CD4-positive, alpha-beta memory T cell (primary cell): ENCODE data around the gene GOLM1. TPM values are rescaled to one million over a fixed set of nuclear protein-coding genes. Genes with fewer than 3 reads are reported as not detected.

Experiments used
- CTCF ChIA-PET: fragments of 350-600 bp; sonication (Branson Sonifier 250); formaldehyde crosslinking; loops from one replicate; lab custom pipeline; 2021; ENCODE audit warnings: inconsistent platforms; ENCODE audit not compliant: partially characterized antibody; lab: Charles Lee
- POLR2A ChIA-PET: fragments of 350-600 bp; sonication (Branson Sonifier 250); formaldehyde crosslinking; loops from one replicate; lab custom pipeline; 2021; ENCODE audit not compliant: partially characterized antibody; lab: Charles Lee
- DNase-seq, 5 donors: peaks; one replicate each; pipeline versions ENCODE4 v3.0.0 to v3.0.0-alpha.2; 2020 to 2022; ENCODE audit warnings: mixed read lengths in 1 of 5
- H3K27ac ChIP-seq: one replicate; pipeline ENCODE4 v1.7.0; 2013; ENCODE audit warnings: low read depth, low read length
- H3K27me3 ChIP-seq: 2 replicates; pipeline ENCODE4 v1.7.0; 2013; ENCODE audit warnings: mild to moderate bottlenecking, low read length, moderate library complexity; ENCODE audit not compliant: insufficient read depth
- H3K36me3 ChIP-seq: 2 replicates; pipeline ENCODE4 v1.7.0; 2013; ENCODE audit warnings: mild to moderate bottlenecking, low read length, moderate library complexity; ENCODE audit not compliant: insufficient read depth
- H3K4me1 ChIP-seq: 2 replicates; pipeline ENCODE4 v1.7.0; 2013; ENCODE audit warnings: mild to moderate bottlenecking, low read length, moderate library complexity; ENCODE audit not compliant: insufficient read depth
- H3K4me3 ChIP-seq, 2 donors: one replicate each; pipeline ENCODE4 v1.7.0; 2013; ENCODE audit warnings: low read length in 2 of 2, mild to moderate bottlenecking in 1 of 2
- H3K9me3 ChIP-seq, 2 donors: one replicate each; pipeline ENCODE4 v1.7.0; 2013; ENCODE audit warnings: low read length in 2 of 2, control low read depth in 1 of 2; ENCODE audit not compliant: control insufficient read depth in 1 of 2
- H3K27ac Mint-ChIP-seq, 7 donors: one replicate each; pipeline ENCODE4 v1.8.0; 2020 to 2021; ENCODE audit warnings: mixed read lengths in 7 of 7, mild to moderate bottlenecking in 6 of 7, inconsistent platforms in 3 of 7, moderate library complexity in 3 of 7
- H3K27me3 Mint-ChIP-seq, 2 donors: one replicate each; pipeline ENCODE4 v1.8.0; 2020 to 2021; ENCODE audit warnings: mixed read lengths in 2 of 2
- H3K36me3 Mint-ChIP-seq, 2 donors: one replicate each; pipeline ENCODE4 v1.8.0; 2020 to 2021; ENCODE audit warnings: mixed read lengths in 2 of 2, inconsistent platforms in 1 of 2, mild to moderate bottlenecking in 1 of 2
- H3K4me1 Mint-ChIP-seq, 4 donors: one replicate each; pipeline ENCODE4 v1.8.0; 2020 to 2021; ENCODE audit warnings: mixed read lengths in 4 of 4, mild to moderate bottlenecking in 1 of 4
- H3K4me3 Mint-ChIP-seq, 8 donors: one replicate each; pipeline ENCODE4 v1.8.0; 2020 to 2021; ENCODE audit warnings: mixed read lengths in 8 of 8, mild to moderate bottlenecking in 7 of 8, moderate library complexity in 6 of 8, inconsistent platforms in 3 of 8
- H3K9me3 Mint-ChIP-seq, 8 donors: one replicate each; pipeline ENCODE4 v1.8.0; 2020 to 2021; ENCODE audit warnings: mixed read lengths in 8 of 8, mild to moderate bottlenecking in 5 of 8, inconsistent platforms in 3 of 8, moderate library complexity in 1 of 8
- intact Hi-C: fragments of 100-400 bp; cut with micrococcal nuclease; formaldehyde crosslinking; loops from one replicate; pipeline ENCODE4 v1.15.1; 2023
- polyA plus RNA-seq, 2 donors: library from polyadenylated mRNA; unstranded; fragments of 300-500 nt; fragmentation: Illumina TruSeq; gene quantifications; one replicate each; pipeline ENCODE4 v1.2.3, GENCODE V29; 2021
- total RNA-seq, 2 experiments: library from RNA; stranded (reverse); gene quantifications; one replicate each; pipeline ENCODE4 v1.2.3, GENCODE V29; 2021

Gene GOLM1
- total and polyA plus RNA-seq, 4 experiments from 2014 or later, result 0.54 to 1.00 TPM; not detected in 2

- Histone ChIP-seq H3K9me3 (no peaks in the 10 kb centered on the region), H3K36me3 (no peaks in the 10 kb centered on the region), H3K4me1 (no peaks in the 10 kb centered on the region), H3K4me3 (no peak overlapping the region), H3K27ac (no peak overlapping the region), H3K27me3 (no peaks in the 10 kb centered on the region)
- peaks cover 0 to 1% (median 0%) of the 10 kb centered on the region in 4 donors for H3K4me1 Mint-ChIP-seq
- no peak overlapping the region for H3K27ac Mint-ChIP-seq
- peaks cover 5 to 6% of the 10 kb centered on the region in 2 donors for H3K27me3 Mint-ChIP-seq
- intact Hi-C loops, result no loop called here
- ChIA-PET CTCF (no interaction called here), POLR2A (no interaction called here)
- DNase-seq, result no peak
- H3K9me3 Mint-ChIP-seq, result peaks cover 0 to 2% (median 0%) of the 10 kb centered on the region in 8 donors
- no peaks in the 10 kb centered on the region for H3K36me3 Mint-ChIP-seq
- no peak overlapping the region for H3K4me3 Mint-ChIP-seq
Observed at GRCh38 chr9:86069206-86069869, 30.0 kb downstream of the GOLM1 start.

GRCh38 chr9:86064220-86064619 is 35.1 kb downstream of the GOLM1 start:
- H3K4me1 Mint-ChIP-seq, result peaks cover 0 to 4% (median 1%) of the 10 kb centered on the region in 4 donors
- Histone ChIP-seq H3K4me1 (no peaks in the 10 kb centered on the region), H3K27ac (no peak overlapping the region), H3K27me3 (no peaks in the 10 kb centered on the region), H3K36me3 (no peaks in the 10 kb centered on the region), H3K4me3 (no peak overlapping the region), H3K9me3 (no peaks in the 10 kb centered on the region)
- intact Hi-C loops, result no loop called here
- H3K9me3 Mint-ChIP-seq, result peaks cover 0 to 2% (median 0%) of the 10 kb centered on the region in 8 donors
- no peak for DNase-seq
- CTCF ChIA-PET, result no interaction called here
- POLR2A ChIA-PET, result no interaction called here
- H3K36me3 Mint-ChIP-seq, result no peaks in the 10 kb centered on the region
- H3K4me3 Mint-ChIP-seq, result no peak overlapping the region
- H3K27me3 Mint-ChIP-seq, result peaks cover 2 to 3% of the 10 kb centered on the region in 2 donors
- H3K27ac Mint-ChIP-seq, result peak overlapping the region in 1 of 7 donors; percentile 67

DNA sequence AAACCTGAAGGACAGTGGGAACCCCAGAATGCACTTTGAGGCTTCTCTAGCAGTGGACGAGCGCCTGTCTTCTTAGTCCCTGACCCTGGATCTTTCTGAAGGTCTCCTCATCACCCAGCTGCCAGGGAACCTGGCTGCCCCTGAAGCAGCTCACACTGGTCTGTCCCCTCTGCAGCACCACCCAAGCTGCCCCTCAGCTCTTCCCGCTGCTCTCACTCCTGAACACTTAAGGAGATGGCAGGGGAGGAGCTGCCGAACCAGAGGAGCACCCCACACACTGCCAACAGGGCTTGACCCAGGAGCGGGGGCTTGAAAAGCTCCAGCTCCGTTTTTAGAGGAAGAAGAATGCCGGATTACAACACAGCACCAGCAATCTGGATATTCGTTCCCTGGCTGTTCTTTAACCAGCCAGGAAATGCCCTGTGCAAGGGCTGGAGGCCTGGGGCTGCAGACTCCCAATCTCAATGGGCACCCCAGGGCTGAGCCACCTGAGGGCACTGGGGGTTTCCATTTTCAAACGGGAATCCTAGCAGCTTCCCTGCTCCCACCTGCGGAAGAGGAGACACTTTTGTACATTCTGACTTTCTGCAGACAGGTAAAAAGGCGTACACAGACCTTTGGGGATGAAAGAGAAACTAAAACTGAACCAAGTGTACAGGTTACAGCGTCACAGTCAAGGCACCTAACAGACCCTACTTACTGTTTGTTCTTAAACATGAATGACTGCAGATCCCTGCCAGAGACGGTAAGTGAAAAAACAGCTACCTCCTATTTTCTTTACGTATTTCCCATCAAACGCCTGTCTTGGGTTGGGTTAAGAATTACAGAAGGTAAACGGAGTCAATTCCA is 36.3 kb downstream of the GOLM1 start:
- peaks cover 0 to 2% (median 0%) of the 10 kb centered on the region in 8 donors for H3K9me3 Mint-ChIP-seq
- no peaks in the 10 kb centered on the region for H3K36me3 Mint-ChIP-seq
- Histone ChIP-seq H3K36me3 (no peaks in the 10 kb centered on the region), H3K27ac (no peak overlapping the region), H3K4me1 (no peaks in the 10 kb centered on the region), H3K27me3 (no peaks in the 10 kb centered on the region), H3K9me3 (no peaks in the 10 kb centered on the region), H3K4me3 (no peak overlapping the region)
- H3K27me3 Mint-ChIP-seq, result peaks cover 5 to 6% of the 10 kb centered on the region in 2 donors
- DNase-seq, result no peak
- CTCF ChIA-PET, result no interaction called here
- peaks cover 0 to 4% (median 1%) of the 10 kb centered on the region in 4 donors for H3K4me1 Mint-ChIP-seq
- intact Hi-C loops, result no loop called here
- H3K27ac Mint-ChIP-seq, result no peak overlapping the region
- no peak overlapping the region for H3K4me3 Mint-ChIP-seq
- POLR2A ChIA-PET, result no interaction called here

DNA sequence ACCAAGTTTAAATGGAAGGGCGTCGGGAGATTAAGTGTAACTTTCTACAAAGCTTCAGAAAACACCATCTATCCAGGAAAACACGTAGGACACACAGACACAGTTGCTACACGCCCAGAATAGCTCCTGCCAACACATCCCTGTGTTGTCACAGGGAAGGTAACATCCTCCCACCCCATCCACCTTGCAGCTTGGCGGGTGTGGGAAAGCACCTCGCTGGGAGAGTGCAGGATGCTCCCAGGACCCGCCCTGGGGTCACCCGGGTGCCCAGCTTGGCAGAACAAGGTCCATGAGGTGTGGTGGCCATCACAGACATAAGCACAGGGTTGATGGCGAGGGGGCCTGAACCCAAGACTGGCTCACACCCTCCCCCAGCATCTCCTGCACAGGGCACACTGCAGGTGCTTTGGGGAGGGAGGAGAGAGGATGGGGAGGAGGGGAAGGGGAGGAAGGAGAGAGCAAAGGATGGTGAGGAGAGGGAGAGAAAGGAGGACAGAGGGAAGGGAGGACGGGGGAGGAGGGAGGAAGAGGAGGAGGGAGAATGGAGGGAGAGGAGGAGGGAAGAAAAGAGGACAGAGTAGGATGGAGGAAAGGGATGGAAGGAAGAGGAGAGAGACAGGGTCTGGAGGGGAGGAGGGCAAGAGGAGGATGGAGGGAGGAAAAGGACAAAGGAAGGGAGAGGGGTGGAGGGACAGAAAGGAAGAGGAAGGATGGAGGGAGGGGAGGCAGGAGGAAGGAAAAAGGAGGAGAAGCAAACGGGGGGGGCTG is 37.2 kb downstream of the GOLM1 start:
- Histone ChIP-seq H3K27ac (no peak overlapping the region), H3K36me3 (no peaks in the 10 kb centered on the region), H3K27me3 (no peaks in the 10 kb centered on the region), H3K4me1 (no peaks in the 10 kb centered on the region), H3K9me3 (no peaks in the 10 kb centered on the region), H3K4me3 (no peak overlapping the region)
- DNase-seq, result no peak
- Mint-ChIP-seq H3K9me3 (peaks cover 0 to 2% (median 0%) of the 10 kb centered on the region in 8 donors), H3K27me3 (peaks cover 5% of the 10 kb centered on the region in 2 donors), H3K4me3 (no peak overlapping the region), H3K27ac (no peak overlapping the region), H3K36me3 (no peaks in the 10 kb centered on the region), H3K4me1 (peaks cover 0 to 4% (median 1%) of the 10 kb centered on the region in 4 donors)
- CTCF ChIA-PET, result no interaction called here
- intact Hi-C loops, result no loop called here
- POLR2A ChIA-PET, result no interaction called here

DNA sequence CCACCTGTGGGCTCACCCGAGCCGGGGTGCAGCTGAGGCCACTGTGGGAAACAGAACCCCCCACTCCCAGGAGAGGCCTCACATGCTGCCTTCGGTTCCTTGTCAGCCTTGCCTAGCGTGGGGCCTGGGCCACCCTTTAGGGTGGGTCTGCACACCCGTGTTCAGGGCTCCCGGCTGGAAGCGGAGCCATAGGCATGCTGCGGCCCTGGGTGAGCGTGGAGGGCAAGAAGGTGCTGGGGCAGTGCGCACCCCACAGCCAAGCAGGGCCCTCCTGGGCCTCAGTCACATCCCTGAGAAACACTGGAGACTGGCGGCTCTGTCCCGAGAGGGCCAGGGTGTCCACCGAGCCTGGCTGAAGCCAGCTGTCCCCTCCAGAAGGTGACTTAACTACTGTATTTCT is 41.9 kb downstream of the GOLM1 start:
- H3K36me3 ChIP-seq, result no peaks in the 10 kb centered on the region

DNA sequence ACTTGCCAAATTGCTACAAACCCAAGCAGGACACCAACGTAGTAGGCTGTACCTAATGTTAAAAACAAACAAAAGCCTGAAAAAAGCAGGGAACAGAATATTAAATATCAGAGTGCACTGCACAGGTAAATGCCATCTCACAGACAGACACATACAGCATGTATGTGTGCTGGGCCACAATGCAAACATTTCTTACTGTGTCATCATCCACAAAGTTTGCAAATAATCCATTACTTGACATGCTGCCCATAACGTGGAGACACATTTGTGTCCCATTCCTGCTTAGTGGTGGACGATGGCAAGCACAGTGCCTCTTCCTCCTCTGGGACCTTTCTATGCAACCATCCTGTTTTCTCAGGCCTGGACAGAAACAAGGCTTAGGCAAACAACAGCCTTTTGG is 44.7 kb downstream of the GOLM1 start:
- no peaks in the 10 kb centered on the region for H3K27me3 ChIP-seq
- no peak overlapping the region for H3K27ac ChIP-seq
- H3K9me3 ChIP-seq, result no peaks in the 10 kb centered on the region
- intact Hi-C loops, result no loop called here
- no peak for DNase-seq
- Mint-ChIP-seq H3K36me3 (no peaks in the 10 kb centered on the region), H3K27me3 (peaks cover 9 to 12% of the 10 kb centered on the region in 2 donors), H3K9me3 (no peaks in the 10 kb centered on the region), H3K4me3 (no peak overlapping the region), H3K4me1 (no peaks in the 10 kb centered on the region), H3K27ac (no peak overlapping the region)
- no peak overlapping the region for H3K4me3 ChIP-seq
- CTCF ChIA-PET, result interaction anchor here (0.7 kb wide), 1 partner anchor 1675 kb away, joined by 3 read pairs; no protein-coding TSS in a partner anchor
- H3K4me1 ChIP-seq, result no peaks in the 10 kb centered on the region
- POLR2A ChIA-PET, result no interaction called here
- H3K36me3 ChIP-seq, result no peaks in the 10 kb centered on the region

More for the DNA sequence above, 41.9 kb downstream of the GOLM1 start:
- no peak for DNase-seq
- Histone ChIP-seq H3K27ac (no peak overlapping the region), H3K9me3 (no peaks in the 10 kb centered on the region), H3K27me3 (no peaks in the 10 kb centered on the region), H3K4me1 (no peaks in the 10 kb centered on the region), H3K4me3 (no peak overlapping the region)
- no peaks in the 10 kb centered on the region for H3K36me3 Mint-ChIP-seq
- peaks cover 5 to 8% of the 10 kb centered on the region in 2 donors for H3K27me3 Mint-ChIP-seq
- intact Hi-C loops, result no loop called here
- no peak overlapping the region for H3K4me3 Mint-ChIP-seq
- no peaks in the 10 kb centered on the region for H3K4me1 Mint-ChIP-seq
- peaks cover 0 to 2% (median 0%) of the 10 kb centered on the region in 8 donors for H3K9me3 Mint-ChIP-seq
- POLR2A ChIA-PET, result no interaction called here
- H3K27ac Mint-ChIP-seq, result no peak overlapping the region
- CTCF ChIA-PET, result no interaction called here
